SK-N-SH (cell line): ENCODE data around the gene CACNA2D3. TPM values are rescaled to one million over a fixed set of nuclear protein-coding genes. Genes with fewer than 3 reads are reported as not detected.

ENCODE experiments used
- CTCF ChIA-PET: fragments of 300-600, 350-600 bp; formaldehyde crosslinking; extraction: SDS; loops from one replicate; lab custom pipeline; 2021; lab: Yijun Ruan, JAX
- POLR2A ChIA-PET: fragments of 350-600 bp; sonication (Branson Sonifier 250); formaldehyde crosslinking; extraction: SDS; loops from one replicate; lab custom pipeline; 2020; ENCODE audit warnings: antibody characterized with exemption, inconsistent platforms; lab: Yijun Ruan, JAX
- DNase-seq: peaks from one replicate; pipeline ENCODE4 v3.0.0; 2012
- H2AFZ ChIP-seq: fragments of 200-600 bp; sonication (generic); 2 replicates; pipeline ENCODE4 v1.8.1; 2016; ENCODE audit warnings: antibody characterized with exemption, mild to moderate bottlenecking, low read depth
- H3F3A ChIP-seq: fragments of 200-600 bp; sonication (generic); replicated peaks from 2 replicates; pipeline ENCODE3; 2016; ENCODE audit warnings: antibody characterized with exemption, mild to moderate bottlenecking; ENCODE audit not compliant: insufficient read depth
- H3K27ac ChIP-seq, 2 experiments: fragments of 200-500 bp in 1 of 2; fragments of 200-600 bp in 1 of 2; sonication (Bioruptor generic) in 1 of 2; sonication (generic), shearing (Covaris generic) in 1 of 2; 2 replicates each; pipeline versions ENCODE4 v1.5.1 to v1.6.1; 2014 to 2016; ENCODE audit warnings: low read depth in 2 of 2, inconsistent platforms in 1 of 2, low read length in 1 of 2, mild to moderate bottlenecking in 1 of 2, mixed read lengths in 1 of 2
- H3K27me3 ChIP-seq: fragments of 200-600 bp; sonication (generic), shearing (Covaris generic); 2 replicates; pipeline ENCODE4 v1.6.1; 2016; ENCODE audit warnings: mixed run types; ENCODE audit not compliant: insufficient read depth
- H3K36me3 ChIP-seq, 2 experiments: fragments of 200-500 bp in 1 of 2; fragments of 200-600 bp in 1 of 2; sonication (Bioruptor generic) in 1 of 2; sonication (generic) in 1 of 2; replicated peaks in 1 of 2; 2 replicates each; pipeline versions ENCODE3 to v1.5.1; 2014 to 2016; ENCODE audit warnings: low read length in 1 of 2, mild to moderate bottlenecking in 1 of 2; ENCODE audit not compliant: insufficient read depth in 2 of 2, control insufficient read depth in 1 of 2
- H3K4me1 ChIP-seq, 2 experiments: fragments of 200-500 bp in 1 of 2; fragments of 200-600 bp in 1 of 2; sonication (Bioruptor generic) in 1 of 2; sonication (generic), shearing (Covaris generic) in 1 of 2; 2 replicates each; pipeline versions ENCODE4 v1.5.1 to v1.6.1; 2014 to 2016; ENCODE audit warnings: low read depth in 1 of 2, low read length in 1 of 2, mixed run types in 1 of 2; ENCODE audit not compliant: insufficient read depth in 2 of 2, control insufficient read depth in 1 of 2
- H3K4me2 ChIP-seq: fragments of 200-600 bp; sonication (generic), shearing (Covaris generic); 2 replicates; pipeline ENCODE4 v1.6.1; 2017; ENCODE audit warnings: mixed run types
- H3K4me3 ChIP-seq, 2 experiments: fragments of 200-500 bp in 1 of 2; fragments of 200-600 bp in 1 of 2; sonication (Bioruptor generic) in 1 of 2; sonication (generic), shearing (Covaris generic) in 1 of 2; 2 replicates each; pipeline versions ENCODE4 v1.5.1 to v1.8.1; 2014 to 2016; ENCODE audit warnings: low read depth in 2 of 2, inconsistent platforms in 1 of 2, low read length in 1 of 2, mild to moderate bottlenecking in 1 of 2, mixed read lengths in 1 of 2, moderate library complexity in 1 of 2
- H3K79me2 ChIP-seq: fragments of 200-600 bp; sonication (generic); 2 replicates; pipeline ENCODE4 v1.8.1; 2017; ENCODE audit warnings: mild to moderate bottlenecking; ENCODE audit not compliant: insufficient read depth
- H3K9ac ChIP-seq: fragments of 200-600 bp; sonication (generic); 2 replicates; pipeline ENCODE4 v1.6.1; 2017; ENCODE audit warnings: mixed run types
- H3K9me2 ChIP-seq: fragments of 200-600 bp; sonication (generic); 2 replicates; pipeline ENCODE4 v1.6.1; 2017; ENCODE audit warnings: mixed run types
- H3K9me3 ChIP-seq: fragments of 200-600 bp; sonication (generic); 2 replicates; pipeline ENCODE4 v1.6.1; 2017; ENCODE audit warnings: mixed run types, mild to moderate bottlenecking, moderate library complexity
- H4K20me1 ChIP-seq: fragments of 200-600 bp; sonication (generic); 2 replicates; pipeline ENCODE4 v1.6.1; 2017; ENCODE audit warnings: mild to moderate bottlenecking, mixed run types; ENCODE audit not compliant: insufficient read depth
- ELF1 ChIP-seq: IDR thresholded peaks from 2 replicates; pipeline ENCODE4 v1.4.0; 2012
- EZH2phosphoT487 ChIP-seq: fragments of 200-600 bp; sonication (generic); IDR thresholded peaks from 2 replicates; pipeline ENCODE4 v1.6.1; 2017; ENCODE audit warnings: low read depth, mixed run types, mild to moderate bottlenecking, antibody characterized with exemption, moderate library complexity, borderline replicate concordance
- FOSL2 ChIP-seq: IDR thresholded peaks from 2 replicates; pipeline ENCODE4 v1.4.0; 2012; ENCODE audit warnings: low read depth, mild to moderate bottlenecking, moderate library complexity, borderline replicate concordance
- FOXJ3 ChIP-seq: sonication (generic); formaldehyde crosslinking; IDR thresholded peaks from 2 replicates; pipeline ENCODE4 v1.5.1; 2020; ENCODE audit warnings: mild to moderate bottlenecking, missing genetic modification reagents
- JUND ChIP-seq: IDR thresholded peaks from 2 replicates; pipeline ENCODE4 v1.4.0; 2012
- MXI1 ChIP-seq: IDR thresholded peaks from 2 replicates; pipeline ENCODE4 v1.6.1; 2012; ENCODE audit warnings: mild to moderate bottlenecking, low read depth, low read length, improper control_type of control experiment
- POLR2AphosphoS5 ChIP-seq: IDR thresholded peaks from 2 replicates; pipeline ENCODE4 v1.6.1; 2012; ENCODE audit warnings: low read depth, low read length
- RAD21 ChIP-seq: IDR thresholded peaks from 2 replicates; pipeline ENCODE4 v1.6.1; 2012; ENCODE audit warnings: mild to moderate bottlenecking, low read length
- RFX5 ChIP-seq: IDR thresholded peaks from 2 replicates; pipeline ENCODE4 v1.6.1; 2012; ENCODE audit warnings: mild to moderate bottlenecking, improper control_type of control experiment, low read length
- RXRA ChIP-seq: IDR thresholded peaks from 2 replicates; pipeline ENCODE4 v1.4.0; 2012; ENCODE audit warnings: low read depth, mild to moderate bottlenecking, borderline replicate concordance
- SMC3 ChIP-seq: IDR thresholded peaks from 2 replicates; pipeline ENCODE4 v1.6.1; 2012; ENCODE audit warnings: low read depth, low read length, improper control_type of control experiment
- TEAD4 ChIP-seq: IDR thresholded peaks from 2 replicates; pipeline ENCODE4 v1.4.0; 2012; ENCODE audit warnings: mild to moderate bottlenecking, borderline replicate concordance; ENCODE audit not compliant: insufficient read depth
- YY1 ChIP-seq: IDR thresholded peaks from 2 replicates; pipeline ENCODE4 v1.4.0; 2012; ENCODE audit warnings: low read depth, mild to moderate bottlenecking
- WGBS: methylation state at CpG from one replicate; pipeline ENCODE4 v1.1.6; 2017; ENCODE audit warnings: low lambda C conversion rate; 5-methylcytosine and 5-hydroxymethylcytosine counted together
- polyA plus RNA-seq, 3 experiments: library from polyadenylated mRNA; depleted of rRNA; stranded (reverse); fragments of >200 nt; gene quantifications; 2 replicates each; pipeline ENCODE4 v1.2.3, GENCODE V29; 2012
- TF ChIP-seq, protein P1 (sequence below): fragments of 200-600 bp; sonication (generic); IDR thresholded peaks from 2 replicates; pipeline ENCODE4 v1.6.1; 2017; ENCODE audit warnings: antibody characterized with exemption, mild to moderate bottlenecking, moderate library complexity
- TF ChIP-seq, protein P2 (sequence below): fragments of 150-350 bp; IDR thresholded peaks from 2 replicates; pipeline ENCODE4 v1.6.1; 2016; ENCODE audit warnings: mild to moderate bottlenecking, low read depth, low read length
- TF ChIP-seq, protein P3 (sequence below): IDR thresholded peaks from 2 replicates; pipeline ENCODE4; 2012
- TF ChIP-seq, protein P4 (sequence below): IDR thresholded peaks from 2 replicates; pipeline ENCODE4 v1.4.0; 2012; ENCODE audit warnings: low read depth, borderline replicate concordance
- TF ChIP-seq, protein P5 (sequence below): fragments of 150-350 bp; IDR thresholded peaks from 2 replicates; pipeline ENCODE4 v1.6.1; 2017; ENCODE audit warnings: antibody characterized with exemption, low read length, low read depth, borderline replicate concordance
- TF ChIP-seq, protein P6 (sequence below): IDR thresholded peaks from 2 replicates; pipeline ENCODE4 v1.6.1; 2012; ENCODE audit warnings: mild to moderate bottlenecking, low read depth, low read length, moderate library complexity
- TF ChIP-seq, protein P7 (sequence below): IDR thresholded peaks from 2 replicates; pipeline ENCODE4 v1.4.0; 2012; ENCODE audit warnings: low read depth, borderline replicate concordance

Gene CACNA2D3
- polyA plus RNA-seq, 1 of the 3 experiments (the other 2 are of a cell fraction) = 0.15 TPM

DNA sequence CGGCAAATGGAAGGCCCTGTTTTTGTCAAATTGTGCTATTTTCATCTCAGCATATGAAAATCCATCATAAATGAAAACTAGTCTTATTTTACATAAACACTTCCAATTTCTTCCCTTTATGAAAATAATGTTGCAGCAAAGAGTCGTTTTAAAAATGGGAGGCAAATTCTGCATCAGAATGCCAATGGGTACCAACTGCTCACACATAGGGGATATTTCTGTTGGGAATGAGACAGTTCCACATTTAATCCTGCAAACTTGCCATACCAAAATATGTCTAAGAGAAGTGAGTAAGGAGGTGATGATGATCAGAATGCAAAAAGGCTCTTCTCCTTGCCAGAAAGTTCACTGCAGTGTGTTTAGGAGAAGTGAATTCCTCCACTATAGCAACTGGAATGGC lies 391.7 kb downstream of the CACNA2D3 start:
- no peak overlapping the region for H3K4me2 ChIP-seq
- POLR2A ChIA-PET = no interaction called here
- no peak for DNase-seq
- CTCF ChIA-PET = no interaction called here
- no peaks in the 10 kb centered on the region for H3F3A ChIP-seq
- no peaks in the 10 kb centered on the region for H3K36me3 ChIP-seq
- no peaks in the 10 kb centered on the region for H3K79me2 ChIP-seq
- no peaks in the 10 kb centered on the region for H3K9me2 ChIP-seq
- H3K27ac ChIP-seq = no peak overlapping the region
- no peaks in the 10 kb centered on the region for H3K9me3 ChIP-seq
- TF ChIP-seq YY1 = no peak
- TF ChIP-seq, protein P1, sequence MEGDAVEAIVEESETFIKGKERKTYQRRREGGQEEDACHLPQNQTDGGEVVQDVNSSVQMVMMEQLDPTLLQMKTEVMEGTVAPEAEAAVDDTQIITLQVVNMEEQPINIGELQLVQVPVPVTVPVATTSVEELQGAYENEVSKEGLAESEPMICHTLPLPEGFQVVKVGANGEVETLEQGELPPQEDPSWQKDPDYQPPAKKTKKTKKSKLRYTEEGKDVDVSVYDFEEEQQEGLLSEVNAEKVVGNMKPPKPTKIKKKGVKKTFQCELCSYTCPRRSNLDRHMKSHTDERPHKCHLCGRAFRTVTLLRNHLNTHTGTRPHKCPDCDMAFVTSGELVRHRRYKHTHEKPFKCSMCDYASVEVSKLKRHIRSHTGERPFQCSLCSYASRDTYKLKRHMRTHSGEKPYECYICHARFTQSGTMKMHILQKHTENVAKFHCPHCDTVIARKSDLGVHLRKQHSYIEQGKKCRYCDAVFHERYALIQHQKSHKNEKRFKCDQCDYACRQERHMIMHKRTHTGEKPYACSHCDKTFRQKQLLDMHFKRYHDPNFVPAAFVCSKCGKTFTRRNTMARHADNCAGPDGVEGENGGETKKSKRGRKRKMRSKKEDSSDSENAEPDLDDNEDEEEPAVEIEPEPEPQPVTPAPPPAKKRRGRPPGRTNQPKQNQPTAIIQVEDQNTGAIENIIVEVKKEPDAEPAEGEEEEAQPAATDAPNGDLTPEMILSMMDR = no peak
- no peak for TF ChIP-seq POLR2AphosphoS5
- TF ChIP-seq, protein P2, sequence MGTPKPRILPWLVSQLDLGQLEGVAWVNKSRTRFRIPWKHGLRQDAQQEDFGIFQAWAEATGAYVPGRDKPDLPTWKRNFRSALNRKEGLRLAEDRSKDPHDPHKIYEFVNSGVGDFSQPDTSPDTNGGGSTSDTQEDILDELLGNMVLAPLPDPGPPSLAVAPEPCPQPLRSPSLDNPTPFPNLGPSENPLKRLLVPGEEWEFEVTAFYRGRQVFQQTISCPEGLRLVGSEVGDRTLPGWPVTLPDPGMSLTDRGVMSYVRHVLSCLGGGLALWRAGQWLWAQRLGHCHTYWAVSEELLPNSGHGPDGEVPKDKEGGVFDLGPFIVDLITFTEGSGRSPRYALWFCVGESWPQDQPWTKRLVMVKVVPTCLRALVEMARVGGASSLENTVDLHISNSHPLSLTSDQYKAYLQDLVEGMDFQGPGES = no peak
- no peak for TF ChIP-seq FOXJ3 (CRISPR knock-in tag)
- no peak for TF ChIP-seq JUND
- no peak for TF ChIP-seq EZH2phosphoT487
- TF ChIP-seq, protein P3, sequence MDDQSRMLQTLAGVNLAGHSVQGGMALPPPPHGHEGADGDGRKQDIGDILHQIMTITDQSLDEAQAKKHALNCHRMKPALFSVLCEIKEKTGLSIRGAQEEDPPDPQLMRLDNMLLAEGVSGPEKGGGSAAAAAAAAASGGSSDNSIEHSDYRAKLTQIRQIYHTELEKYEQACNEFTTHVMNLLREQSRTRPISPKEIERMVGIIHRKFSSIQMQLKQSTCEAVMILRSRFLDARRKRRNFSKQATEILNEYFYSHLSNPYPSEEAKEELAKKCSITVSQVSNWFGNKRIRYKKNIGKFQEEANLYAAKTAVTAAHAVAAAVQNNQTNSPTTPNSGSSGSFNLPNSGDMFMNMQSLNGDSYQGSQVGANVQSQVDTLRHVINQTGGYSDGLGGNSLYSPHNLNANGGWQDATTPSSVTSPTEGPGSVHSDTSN = no peak
- no peak for TF ChIP-seq RFX5
- TF ChIP-seq FOSL2 = no peak
- TF ChIP-seq ELF1 = no peak
- no peak for TF ChIP-seq TEAD4
- TF ChIP-seq, protein P4, sequence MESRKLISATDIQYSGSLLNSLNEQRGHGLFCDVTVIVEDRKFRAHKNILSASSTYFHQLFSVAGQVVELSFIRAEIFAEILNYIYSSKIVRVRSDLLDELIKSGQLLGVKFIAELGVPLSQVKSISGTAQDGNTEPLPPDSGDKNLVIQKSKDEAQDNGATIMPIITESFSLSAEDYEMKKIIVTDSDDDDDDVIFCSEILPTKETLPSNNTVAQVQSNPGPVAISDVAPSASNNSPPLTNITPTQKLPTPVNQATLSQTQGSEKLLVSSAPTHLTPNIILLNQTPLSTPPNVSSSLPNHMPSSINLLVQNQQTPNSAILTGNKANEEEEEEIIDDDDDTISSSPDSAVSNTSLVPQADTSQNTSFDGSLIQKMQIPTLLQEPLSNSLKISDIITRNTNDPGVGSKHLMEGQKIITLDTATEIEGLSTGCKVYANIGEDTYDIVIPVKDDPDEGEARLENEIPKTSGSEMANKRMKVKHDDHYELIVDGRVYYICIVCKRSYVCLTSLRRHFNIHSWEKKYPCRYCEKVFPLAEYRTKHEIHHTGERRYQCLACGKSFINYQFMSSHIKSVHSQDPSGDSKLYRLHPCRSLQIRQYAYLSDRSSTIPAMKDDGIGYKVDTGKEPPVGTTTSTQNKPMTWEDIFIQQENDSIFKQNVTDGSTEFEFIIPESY = no peak
- TF ChIP-seq, protein P5, sequence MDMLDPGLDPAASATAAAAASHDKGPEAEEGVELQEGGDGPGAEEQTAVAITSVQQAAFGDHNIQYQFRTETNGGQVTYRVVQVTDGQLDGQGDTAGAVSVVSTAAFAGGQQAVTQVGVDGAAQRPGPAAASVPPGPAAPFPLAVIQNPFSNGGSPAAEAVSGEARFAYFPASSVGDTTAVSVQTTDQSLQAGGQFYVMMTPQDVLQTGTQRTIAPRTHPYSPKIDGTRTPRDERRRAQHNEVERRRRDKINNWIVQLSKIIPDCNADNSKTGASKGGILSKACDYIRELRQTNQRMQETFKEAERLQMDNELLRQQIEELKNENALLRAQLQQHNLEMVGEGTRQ = no peak
- TF ChIP-seq RXRA = no peak
- TF ChIP-seq, protein P6, sequence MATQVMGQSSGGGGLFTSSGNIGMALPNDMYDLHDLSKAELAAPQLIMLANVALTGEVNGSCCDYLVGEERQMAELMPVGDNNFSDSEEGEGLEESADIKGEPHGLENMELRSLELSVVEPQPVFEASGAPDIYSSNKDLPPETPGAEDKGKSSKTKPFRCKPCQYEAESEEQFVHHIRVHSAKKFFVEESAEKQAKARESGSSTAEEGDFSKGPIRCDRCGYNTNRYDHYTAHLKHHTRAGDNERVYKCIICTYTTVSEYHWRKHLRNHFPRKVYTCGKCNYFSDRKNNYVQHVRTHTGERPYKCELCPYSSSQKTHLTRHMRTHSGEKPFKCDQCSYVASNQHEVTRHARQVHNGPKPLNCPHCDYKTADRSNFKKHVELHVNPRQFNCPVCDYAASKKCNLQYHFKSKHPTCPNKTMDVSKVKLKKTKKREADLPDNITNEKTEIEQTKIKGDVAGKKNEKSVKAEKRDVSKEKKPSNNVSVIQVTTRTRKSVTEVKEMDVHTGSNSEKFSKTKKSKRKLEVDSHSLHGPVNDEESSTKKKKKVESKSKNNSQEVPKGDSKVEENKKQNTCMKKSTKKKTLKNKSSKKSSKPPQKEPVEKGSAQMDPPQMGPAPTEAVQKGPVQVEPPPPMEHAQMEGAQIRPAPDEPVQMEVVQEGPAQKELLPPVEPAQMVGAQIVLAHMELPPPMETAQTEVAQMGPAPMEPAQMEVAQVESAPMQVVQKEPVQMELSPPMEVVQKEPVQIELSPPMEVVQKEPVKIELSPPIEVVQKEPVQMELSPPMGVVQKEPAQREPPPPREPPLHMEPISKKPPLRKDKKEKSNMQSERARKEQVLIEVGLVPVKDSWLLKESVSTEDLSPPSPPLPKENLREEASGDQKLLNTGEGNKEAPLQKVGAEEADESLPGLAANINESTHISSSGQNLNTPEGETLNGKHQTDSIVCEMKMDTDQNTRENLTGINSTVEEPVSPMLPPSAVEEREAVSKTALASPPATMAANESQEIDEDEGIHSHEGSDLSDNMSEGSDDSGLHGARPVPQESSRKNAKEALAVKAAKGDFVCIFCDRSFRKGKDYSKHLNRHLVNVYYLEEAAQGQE = no peak
- TF ChIP-seq, protein P7, sequence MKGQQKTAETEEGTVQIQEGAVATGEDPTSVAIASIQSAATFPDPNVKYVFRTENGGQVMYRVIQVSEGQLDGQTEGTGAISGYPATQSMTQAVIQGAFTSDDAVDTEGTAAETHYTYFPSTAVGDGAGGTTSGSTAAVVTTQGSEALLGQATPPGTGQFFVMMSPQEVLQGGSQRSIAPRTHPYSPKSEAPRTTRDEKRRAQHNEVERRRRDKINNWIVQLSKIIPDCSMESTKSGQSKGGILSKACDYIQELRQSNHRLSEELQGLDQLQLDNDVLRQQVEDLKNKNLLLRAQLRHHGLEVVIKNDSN = no peak
- no peak for TF ChIP-seq RAD21
- no peak for TF ChIP-seq SMC3
- no peak for TF ChIP-seq MXI1
- H3K4me1 ChIP-seq = peaks cover 0 to 2% of the 10 kb centered on the region in 2 experiments; a peak in 1 of 4 replicates
- WGBS = 36% methylated on average over 2 of the region's 2 CpGs
- H2AFZ ChIP-seq = no peak overlapping the region
- H3K9ac ChIP-seq = no peak overlapping the region
- no peaks in the 10 kb centered on the region for H3K27me3 ChIP-seq
- no peaks in the 10 kb centered on the region for H4K20me1 ChIP-seq
- H3K4me3 ChIP-seq = no peak overlapping the region
